IPS-18a (cell line): ENCODE results near the gene ZNF488.

ENCODE experiments used
- H3K27ac ChIP-seq: one replicate; pipeline ENCODE4 v1.5.1; 2013; ENCODE audit warnings: low read length
- H3K27me3 ChIP-seq: one replicate; pipeline ENCODE4 v1.6.1; 2013; ENCODE audit warnings: mild to moderate bottlenecking, low read length; ENCODE audit not compliant: control insufficient read depth, insufficient read depth
- H3K36me3 ChIP-seq: one replicate; pipeline ENCODE4 v1.6.1; 2013; ENCODE audit warnings: low read depth, low read length; ENCODE audit not compliant: control insufficient read depth
- H3K4me1 ChIP-seq: one replicate; pipeline ENCODE4 v1.6.1; 2013; ENCODE audit warnings: low read depth, low read length; ENCODE audit not compliant: control insufficient read depth
- H3K4me3 ChIP-seq: one replicate; pipeline ENCODE4 v1.5.1; 2013; ENCODE audit warnings: low read length
- H3K9ac ChIP-seq: one replicate; pipeline ENCODE4 v1.6.1; 2013; ENCODE audit warnings: mild to moderate bottlenecking, low read length, moderate library complexity
- H3K9me3 ChIP-seq: one replicate; pipeline ENCODE4 v1.6.1; 2013; ENCODE audit warnings: low read depth, low read length; ENCODE audit not compliant: control insufficient read depth

The ZNF488 gene

GRCh38 chr10:47349941-47350371, 34.1 kb downstream of the ZNF488 start:
- no peak overlapping the region for H3K27ac ChIP-seq
- H3K27me3 ChIP-seq = no peaks in the 10 kb centered on the region
- H3K9me3 ChIP-seq = no peaks in the 10 kb centered on the region
- no peaks in the 10 kb centered on the region for H3K36me3 ChIP-seq
- H3K9ac ChIP-seq = no peak overlapping the region
- no peaks in the 10 kb centered on the region for H3K4me1 ChIP-seq
- H3K4me3 ChIP-seq = no peak overlapping the region

GRCh38 chr10:47349516-47349915, 34.6 kb downstream of the ZNF488 start:
- Histone ChIP-seq H3K27ac (no peak overlapping the region), H3K9ac (no peak overlapping the region), H3K9me3 (no peaks in the 10 kb centered on the region), H3K27me3 (no peaks in the 10 kb centered on the region), H3K4me1 (no peaks in the 10 kb centered on the region), H3K4me3 (no peak overlapping the region), H3K36me3 (no peaks in the 10 kb centered on the region)

GRCh38 chr10:47348661-47349470, 35.2 kb downstream of the ZNF488 start:
- Histone ChIP-seq H3K9me3 (no peaks in the 10 kb centered on the region), H3K27me3 (no peaks in the 10 kb centered on the region), H3K4me1 (no peaks in the 10 kb centered on the region), H3K4me3 (no peak overlapping the region), H3K27ac (no peak overlapping the region), H3K9ac (no peak overlapping the region), H3K36me3 (no peaks in the 10 kb centered on the region)

DNA sequence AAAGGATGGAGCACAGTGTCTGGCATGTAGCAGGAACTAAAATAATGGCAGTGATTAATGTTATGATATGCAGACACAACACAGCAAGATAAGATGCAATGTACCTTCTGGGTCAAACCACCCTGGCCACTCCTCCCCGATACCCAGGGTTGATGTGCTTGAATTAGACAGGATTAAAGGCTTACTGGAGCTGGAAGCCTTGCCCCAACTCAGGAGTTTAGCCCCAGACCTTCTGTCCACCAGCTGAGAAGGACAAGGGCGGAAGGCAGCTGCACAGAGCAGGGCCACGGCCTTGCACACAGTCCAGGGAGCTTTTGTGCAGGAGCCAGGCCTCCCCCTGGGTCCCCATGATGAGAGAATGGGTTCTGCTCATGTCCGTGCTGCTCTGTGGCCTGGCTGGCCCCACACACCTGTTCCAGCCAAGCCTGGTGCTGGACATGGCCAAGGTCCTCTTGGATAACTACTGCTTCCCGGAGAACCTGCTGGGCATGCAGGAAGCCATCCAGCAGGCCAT, 35.9 kb downstream of the ZNF488 start, which contains the start of gene RBP3:
Gene RBP3 (plus strand): TSS at position 226 of the 514 bp plus-strand sequence. CDS start 122 bp downstream, at position 348.
- no peaks in the 10 kb centered on the region for H3K9me3 ChIP-seq
- no peak within 1 kb of the TSS for H3K9ac ChIP-seq
- H3K4me3 ChIP-seq = no peak within 1 kb of the TSS
- no peak within 1 kb of the TSS for H3K27ac ChIP-seq
- H3K4me1 ChIP-seq = no peaks in the 10 kb centered on the region
- no peaks in the 10 kb centered on the region for H3K27me3 ChIP-seq
- no peaks in the 10 kb centered on the region for H3K36me3 ChIP-seq

DNA sequence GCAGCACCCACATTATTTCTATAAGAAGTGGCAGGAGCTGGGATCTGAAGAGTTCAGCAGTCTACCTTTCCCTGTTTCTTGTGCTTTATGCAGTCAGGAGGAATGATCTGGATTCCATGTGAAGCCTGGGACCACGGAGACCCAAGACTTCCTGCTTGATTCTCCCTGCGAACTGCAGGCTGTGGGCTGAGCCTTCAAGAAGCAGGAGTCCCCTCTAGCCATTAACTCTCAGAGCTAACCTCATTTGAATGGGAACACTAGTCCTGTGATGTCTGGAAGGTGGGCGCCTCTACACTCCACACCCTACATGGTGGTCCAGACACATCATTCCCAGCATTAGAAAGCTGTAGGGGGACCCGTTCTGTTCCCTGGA, 36.8 kb downstream of the ZNF488 start:
- H3K9ac ChIP-seq = no peak overlapping the region
- no peak overlapping the region for H3K27ac ChIP-seq

GRCh38 chr10:47346581-47347302, 37.4 kb downstream of the ZNF488 start:
- Histone ChIP-seq H3K9me3 (no peaks in the 10 kb centered on the region), H3K27me3 (no peaks in the 10 kb centered on the region), H3K36me3 (no peaks in the 10 kb centered on the region), H3K4me3 (no peak overlapping the region), H3K9ac (no peak overlapping the region), H3K27ac (no peak overlapping the region), H3K4me1 (peaks cover 11% of the 10 kb centered on the region)

More for the DNA sequence above, 36.8 kb downstream of the ZNF488 start:
- Histone ChIP-seq H3K4me1 (peaks cover 8% of the 10 kb centered on the region), H3K27me3 (no peaks in the 10 kb centered on the region), H3K4me3 (no peak overlapping the region), H3K9me3 (no peaks in the 10 kb centered on the region), H3K36me3 (no peaks in the 10 kb centered on the region)

- no peak overlapping the region for H3K27ac ChIP-seq
- H3K9ac ChIP-seq = no peak overlapping the region
- no peaks in the 10 kb centered on the region for H3K9me3 ChIP-seq
- H3K4me3 ChIP-seq = no peak overlapping the region
- peaks cover 11% of the 10 kb centered on the region for H3K4me1 ChIP-seq
- no peaks in the 10 kb centered on the region for H3K36me3 ChIP-seq
- H3K27me3 ChIP-seq = no peaks in the 10 kb centered on the region
Measured at GRCh38 chr10:47344996-47345870, 38.9 kb downstream of the ZNF488 start.

DNA sequence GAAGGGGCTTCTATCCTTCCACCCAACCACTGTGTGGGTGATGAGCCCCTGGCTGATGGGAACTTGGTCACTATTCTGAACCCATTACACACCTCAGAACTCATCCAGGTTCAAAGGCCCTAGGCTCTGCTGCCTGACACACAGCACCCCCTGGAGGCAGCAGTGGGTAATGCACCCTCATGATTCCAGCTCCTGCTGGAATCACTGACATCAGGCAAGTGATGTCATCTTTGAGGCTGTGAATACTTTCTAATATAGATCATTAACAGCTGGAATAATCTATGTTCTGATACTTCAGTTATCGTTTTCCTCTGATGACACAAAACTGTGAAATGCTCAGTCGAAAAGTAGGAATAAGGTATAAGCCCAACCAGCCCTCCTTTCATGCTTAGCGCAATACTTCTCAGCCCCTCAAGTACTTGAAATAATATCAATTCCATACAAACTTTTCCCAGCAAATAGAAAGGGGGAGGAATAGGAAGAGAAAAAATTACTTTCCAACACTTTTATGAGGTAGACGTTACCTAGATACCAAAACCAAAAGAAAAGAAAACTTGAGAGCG, 43.4 kb downstream of the ZNF488 start:
- H3K27me3 ChIP-seq = no peaks in the 10 kb centered on the region
- no peak overlapping the region for H3K9ac ChIP-seq
- H3K4me1 ChIP-seq = peaks cover 11% of the 10 kb centered on the region
- no peaks in the 10 kb centered on the region for H3K36me3 ChIP-seq
- H3K4me3 ChIP-seq = no peak overlapping the region
- no peak overlapping the region for H3K27ac ChIP-seq
- H3K9me3 ChIP-seq = no peaks in the 10 kb centered on the region

- Histone ChIP-seq H3K36me3 (no peaks in the 10 kb centered on the region), H3K4me1 (peaks cover 11% of the 10 kb centered on the region), H3K27ac (no peak overlapping the region), H3K9ac (no peak overlapping the region), H3K4me3 (no peak overlapping the region), H3K9me3 (no peaks in the 10 kb centered on the region), H3K27me3 (no peaks in the 10 kb centered on the region)
Measured at GRCh38 chr10:47339759-47340607, 44.1 kb downstream of the ZNF488 start.

DNA sequence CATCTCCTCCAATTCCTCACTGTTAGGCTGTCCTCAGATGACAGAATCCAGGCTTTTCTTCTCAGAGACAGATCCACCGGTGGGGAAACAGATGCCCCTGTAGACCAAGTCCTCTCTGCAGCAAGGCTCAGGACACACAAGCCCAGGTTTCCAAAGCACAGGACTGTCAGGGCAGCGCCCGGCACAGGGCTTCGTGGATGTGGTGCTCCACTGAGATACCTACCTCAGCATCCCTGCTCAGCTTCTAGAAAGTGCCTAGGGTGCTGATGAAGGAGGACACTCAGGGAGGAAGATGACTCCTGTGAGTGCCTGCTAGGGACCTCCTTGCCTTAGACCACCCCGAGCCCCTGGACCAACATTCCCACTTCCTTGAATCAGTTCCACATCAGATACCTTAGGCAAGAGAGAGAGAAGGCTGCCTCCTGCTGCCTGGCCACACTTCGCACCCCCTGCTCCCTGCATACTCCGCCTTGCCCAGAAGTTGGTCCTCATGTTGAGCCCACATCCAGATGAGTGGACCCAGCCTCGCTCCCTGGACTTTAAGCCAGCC, 44.8 kb downstream of the ZNF488 start:
- H3K9me3 ChIP-seq = no peaks in the 10 kb centered on the region
- no peaks in the 10 kb centered on the region for H3K36me3 ChIP-seq
- H3K27ac ChIP-seq = no peak overlapping the region
- no peaks in the 10 kb centered on the region for H3K27me3 ChIP-seq
- H3K4me3 ChIP-seq = no peak overlapping the region
- peaks cover 11% of the 10 kb centered on the region for H3K4me1 ChIP-seq
- H3K9ac ChIP-seq = no peak overlapping the region
